GM18498 (cell line): ENCODE data around the gene PRPF18.
A peak's percentile ranks its signal among the peaks of the same experiment; 100 is the strongest.
"Not testable (repeated sequence)": the region's sequence is repeated elsewhere in the genome, so short reads cannot be mapped to it uniquely, and the experiment has no call there.

Experiments
- ATAC-seq: cut with Tn5 transposase; IDR thresholded peaks from one replicate; pipeline ENCODE4 v1.9.1; 2021; ENCODE audit warnings: mild to moderate bottlenecking, moderate library complexity; ENCODE audit not compliant: unreplicated experiment

Gene PRPF18

DNA sequence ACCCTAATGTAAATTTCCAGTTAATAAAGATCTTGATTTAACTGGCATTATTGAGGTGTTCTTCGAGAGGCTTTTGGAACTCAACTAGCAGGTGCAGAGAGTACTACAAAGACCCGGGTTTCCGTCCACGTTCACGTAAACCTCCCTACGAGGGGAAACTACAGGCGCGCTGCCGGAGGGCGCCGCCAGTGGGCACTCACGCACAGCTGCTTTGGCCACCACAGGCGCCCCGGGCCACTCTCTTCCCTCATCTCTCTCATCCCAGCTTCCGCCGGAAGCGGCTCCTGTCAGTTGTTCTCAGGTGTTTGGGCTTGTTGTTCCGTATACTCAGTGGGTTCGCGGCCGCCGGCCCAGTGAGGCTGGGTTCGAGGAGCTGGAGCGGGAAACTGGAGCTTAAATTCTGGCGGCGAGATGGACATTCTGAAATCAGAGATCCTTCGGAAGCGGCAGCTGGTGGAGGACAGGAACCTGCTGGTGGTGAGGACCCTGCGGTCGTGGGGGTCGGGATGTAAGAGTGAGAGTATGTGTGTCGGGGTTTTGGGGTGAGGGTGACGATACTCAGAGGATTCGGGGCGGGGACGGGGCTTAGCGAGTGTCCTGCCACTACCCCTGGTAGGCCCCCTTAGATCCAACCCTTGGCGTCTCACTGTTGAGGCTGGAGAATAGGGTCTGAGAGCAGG is at the start of gene PRPF18:
TSS of gene PRPF18 (plus strand) at position 290 of the 680 bp plus-strand sequence. CDS start at position 412, 122 bp downstream.
- peak; percentile 100 for ATAC-seq

GRCh38 chr10:13537985-13538384 is 48.8 kb upstream of the PRPF18 start:
- ATAC-seq: not testable (repeated sequence)

DNA sequence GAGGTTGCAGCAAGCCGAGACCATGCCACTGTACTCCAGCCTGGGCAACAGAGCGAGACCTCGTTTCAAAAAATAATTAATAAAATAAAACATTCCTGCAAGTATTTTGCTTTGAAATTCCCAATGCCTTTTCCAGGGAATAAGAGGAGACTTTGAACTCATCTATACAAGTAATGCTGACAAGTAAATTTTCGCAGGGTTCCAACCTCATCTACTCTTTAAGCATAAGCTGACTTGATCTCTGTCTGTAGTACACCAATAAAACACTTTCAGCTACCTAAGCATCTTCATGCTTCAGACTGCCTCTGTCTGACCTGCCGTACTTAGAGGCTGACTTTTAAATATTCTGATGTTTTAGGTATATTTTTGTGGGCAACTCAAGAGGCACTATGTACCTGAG is 44.2 kb upstream of the PRPF18 start:
- ATAC-seq: no peak

- ATAC-seq: no peak
These were observed 36.0 kb upstream of the PRPF18 start for GRCh38 chr10:13550802-13551201.

- ATAC-seq: no peak
These were observed 30.8 kb upstream of the PRPF18 start for GRCh38 chr10:13555884-13556510.

DNA sequence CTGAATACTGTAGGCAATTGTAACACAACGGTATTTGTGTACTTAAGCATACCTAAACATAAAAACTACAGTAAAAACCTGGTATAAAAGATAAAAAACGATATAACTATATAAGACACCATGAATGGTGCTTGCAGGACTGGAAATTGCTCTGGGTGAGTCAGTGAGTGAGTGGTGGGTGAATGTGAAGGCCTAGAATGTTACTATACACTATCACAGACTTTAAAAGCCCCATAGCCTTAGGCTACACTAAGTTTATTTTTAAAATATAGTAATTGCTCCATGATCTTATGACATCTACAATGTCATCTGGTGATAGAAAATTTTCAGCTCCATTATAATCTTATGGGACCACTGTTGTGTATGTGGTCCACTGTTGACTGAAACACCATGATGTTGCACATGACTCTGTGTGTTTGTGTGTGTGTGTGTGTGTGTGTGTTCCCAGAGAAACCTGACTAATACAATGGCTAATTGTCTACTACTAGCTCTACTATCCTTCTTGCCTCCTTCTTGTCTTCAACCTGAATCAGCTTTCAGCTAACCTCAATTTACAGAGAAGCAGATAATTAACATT is 27.6 kb upstream of the PRPF18 start:
- no peak for ATAC-seq

- no peak for ATAC-seq
These were observed 26.2 kb upstream of the PRPF18 start for GRCh38 chr10:13560597-13560996.

DNA sequence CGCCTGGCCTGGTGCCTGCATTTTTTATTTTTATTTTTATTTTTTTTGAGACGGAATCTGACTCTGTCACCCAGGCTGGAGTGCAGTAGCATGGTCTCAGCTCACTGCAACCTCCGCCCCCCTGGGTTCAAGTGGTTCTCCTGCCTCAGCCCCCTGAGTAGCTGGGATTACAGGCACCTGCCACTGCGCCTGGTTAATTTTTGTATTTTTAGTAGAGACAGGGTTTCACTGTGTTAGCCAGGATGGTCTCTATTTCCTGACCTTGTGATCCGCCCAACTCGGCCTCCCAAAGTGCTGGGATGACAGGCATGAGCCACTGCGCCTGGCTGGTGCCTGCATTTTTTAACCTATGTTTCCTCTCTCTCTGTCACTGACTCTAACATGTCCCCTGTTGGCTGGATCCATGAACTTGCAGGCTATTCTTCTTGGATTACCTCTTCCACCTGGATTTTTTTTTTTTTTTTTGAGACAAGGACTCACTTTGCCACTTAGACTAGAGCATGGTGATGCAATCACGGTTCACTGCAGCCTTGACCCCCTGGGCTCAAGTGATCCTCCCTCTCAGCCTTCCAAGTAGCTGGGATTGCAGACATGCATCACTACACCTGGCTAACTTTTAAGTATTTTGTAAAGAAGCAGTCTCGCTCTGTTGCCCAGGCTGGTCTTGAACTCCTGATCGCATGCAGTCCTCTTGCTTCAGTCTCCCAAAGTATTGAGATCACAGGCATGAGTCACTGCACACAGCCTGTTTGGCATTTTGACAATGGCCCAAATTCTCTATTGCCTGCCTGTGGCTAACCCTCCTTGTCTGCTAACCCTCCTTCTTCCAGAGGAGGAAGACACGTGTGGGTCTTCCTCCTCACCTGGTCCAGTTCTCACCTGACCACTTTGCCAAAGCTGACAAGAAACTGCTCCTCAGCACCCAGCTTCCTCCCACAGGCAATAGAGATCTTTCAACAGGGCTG is 23.0 kb upstream of the PRPF18 start:
- no peak for ATAC-seq

DNA sequence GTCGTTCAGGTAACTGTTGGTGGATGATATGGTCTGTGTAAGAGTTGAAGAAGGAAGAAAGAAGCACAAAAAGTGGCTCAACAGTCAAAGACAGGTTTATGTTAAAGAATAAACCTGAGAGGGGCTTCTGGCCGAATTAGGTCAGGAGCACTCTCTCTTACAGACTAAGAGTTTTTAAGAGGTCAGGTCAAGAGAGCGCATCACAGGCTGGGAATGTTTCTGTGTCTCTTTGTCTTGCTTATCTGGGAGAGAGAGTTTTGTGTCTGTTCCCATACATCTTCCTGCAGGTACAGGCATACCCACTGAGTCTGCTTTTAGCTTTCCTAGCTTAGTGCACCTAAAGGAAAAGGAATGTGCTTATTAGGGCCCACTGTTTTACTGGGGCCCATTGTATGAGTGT is 22.2 kb upstream of the PRPF18 start:
- ATAC-seq: no peak

- no peak for ATAC-seq
These were observed 19.7 kb upstream of the PRPF18 start for GRCh38 chr10:13567030-13567429.

DNA sequence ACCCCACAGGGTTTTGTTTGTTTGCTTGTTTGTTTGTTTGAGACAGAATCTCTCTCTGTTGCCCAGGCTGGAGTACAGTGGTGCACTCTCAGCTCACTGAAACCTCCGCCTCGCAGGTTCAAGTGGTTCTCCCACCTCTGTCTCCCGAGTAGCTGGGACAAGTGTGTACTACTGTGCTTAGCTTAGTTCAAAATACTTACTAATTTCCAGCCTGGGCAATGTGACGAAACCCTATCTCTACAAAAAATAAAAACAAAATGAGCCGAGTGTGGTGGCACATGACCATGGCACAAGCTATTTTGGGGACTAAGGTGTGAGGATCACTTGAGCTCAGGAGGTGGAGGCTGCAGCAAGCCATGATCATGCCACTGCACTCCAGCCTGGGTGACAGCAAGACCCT is 15.2 kb upstream of the PRPF18 start:
- no peak for ATAC-seq

- no peak for ATAC-seq
These were observed 12.8 kb upstream of the PRPF18 start for GRCh38 chr10:13573960-13574359.

DNA sequence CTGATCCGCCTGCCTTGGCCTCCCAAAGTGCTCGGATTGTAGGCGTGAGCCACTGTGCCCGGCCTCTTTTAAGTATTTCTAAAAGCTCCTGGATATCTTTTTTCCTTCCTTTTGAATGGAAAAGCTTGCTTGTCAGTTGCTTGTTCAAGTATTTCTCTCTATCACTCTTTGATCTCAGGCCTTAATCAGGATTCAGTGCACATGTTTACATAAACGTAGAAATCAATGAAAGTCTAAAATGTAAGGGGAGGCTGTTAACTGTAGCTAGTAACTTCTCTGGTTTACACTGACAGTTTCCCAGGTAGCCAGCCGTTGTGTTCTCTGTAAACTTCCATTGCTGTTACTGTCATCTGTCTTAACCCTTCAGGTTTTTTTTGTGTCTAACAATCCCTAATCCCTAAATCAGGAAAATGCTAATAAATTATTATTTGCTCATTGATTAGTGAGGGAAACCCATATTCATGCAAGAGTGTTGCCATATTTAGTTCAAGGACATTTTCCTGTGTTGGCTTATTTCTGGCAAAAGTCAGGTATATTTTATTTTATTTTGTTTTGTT is 1.5 kb upstream of the PRPF18 start:
- ATAC-seq: no peak

- no peak for ATAC-seq
These were observed 822 bp upstream of the PRPF18 start for GRCh38 chr10:13585943-13586342.

GRCh38 chr10:13587391-13587790 is 626 bp downstream of the PRPF18 start:
- no peak for ATAC-seq

GRCh38 chr10:13589316-13589715 is 2.6 kb downstream of the PRPF18 start:
- ATAC-seq: no peak

- ATAC-seq: no peak
These were observed 4.1 kb downstream of the PRPF18 start for GRCh38 chr10:13590886-13591285.

DNA sequence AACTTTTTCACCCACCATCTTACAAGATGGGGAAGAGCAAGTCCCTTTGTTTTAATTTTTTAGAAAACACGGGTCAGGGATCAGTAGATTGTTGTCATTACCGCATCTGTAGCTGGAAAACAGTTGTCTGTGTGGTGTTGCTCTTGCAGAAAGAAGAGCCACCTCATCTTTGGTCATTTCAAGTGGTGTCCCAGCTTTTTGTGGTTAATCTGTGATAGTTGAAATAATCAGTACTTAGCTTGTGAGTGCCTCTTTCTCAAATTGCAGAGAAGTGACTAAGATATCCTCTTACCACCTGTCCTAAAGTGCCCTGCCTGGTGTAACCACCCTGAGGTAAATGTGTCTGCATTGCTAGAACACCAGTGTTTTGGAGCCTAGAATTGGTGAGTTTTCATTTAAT is 5.5 kb downstream of the PRPF18 start:
- ATAC-seq: no peak

- ATAC-seq: no peak
These were observed 6.8 kb downstream of the PRPF18 start for GRCh38 chr10:13593535-13593934.

DNA sequence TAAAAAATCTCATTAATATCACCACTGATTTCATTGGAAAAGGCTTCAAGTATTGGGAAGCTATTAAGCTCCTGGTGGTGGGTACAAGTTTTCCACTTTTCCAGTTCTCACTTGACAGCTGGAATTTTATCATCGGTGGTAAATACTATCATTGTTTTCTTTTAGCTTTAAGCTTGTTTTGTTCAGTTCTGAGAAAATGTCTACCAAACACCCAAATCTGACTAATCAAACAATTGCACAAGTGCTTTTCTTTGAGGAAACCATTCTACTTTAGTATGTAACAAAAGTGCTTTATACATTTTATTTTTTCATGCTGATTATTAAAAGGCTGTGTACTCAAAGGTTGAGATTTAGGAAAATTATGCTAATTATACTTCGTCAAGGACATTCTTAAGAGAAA is 7.9 kb downstream of the PRPF18 start:
- no peak for ATAC-seq

DNA sequence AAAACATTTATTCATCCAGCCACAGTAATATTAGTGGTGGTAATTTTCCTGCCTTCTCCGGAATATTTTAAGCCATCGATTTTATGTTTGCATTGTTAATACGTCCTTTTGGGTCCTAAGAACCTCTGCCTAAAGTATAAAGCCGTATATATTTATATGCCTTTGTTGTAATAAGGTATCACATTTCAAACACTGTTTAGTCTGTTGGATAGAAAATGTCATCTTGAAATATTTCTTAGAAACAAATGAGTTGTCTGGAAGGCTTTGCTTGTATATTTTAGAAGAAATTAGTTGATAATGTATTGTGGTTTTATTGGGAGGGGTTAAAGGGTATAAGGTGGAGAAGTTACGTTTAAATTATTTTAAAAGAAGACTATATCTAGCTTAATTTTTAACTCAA is 11.1 kb downstream of the PRPF18 start:
- no peak for ATAC-seq
